ENCODE data around the gene GYG2.

- no peak for TF ChIP-seq POLR2A (IDR thresholded peaks at IDR 0.05; ENCODE audit: low read depth)
- TF ChIP-seq, protein P1, sequence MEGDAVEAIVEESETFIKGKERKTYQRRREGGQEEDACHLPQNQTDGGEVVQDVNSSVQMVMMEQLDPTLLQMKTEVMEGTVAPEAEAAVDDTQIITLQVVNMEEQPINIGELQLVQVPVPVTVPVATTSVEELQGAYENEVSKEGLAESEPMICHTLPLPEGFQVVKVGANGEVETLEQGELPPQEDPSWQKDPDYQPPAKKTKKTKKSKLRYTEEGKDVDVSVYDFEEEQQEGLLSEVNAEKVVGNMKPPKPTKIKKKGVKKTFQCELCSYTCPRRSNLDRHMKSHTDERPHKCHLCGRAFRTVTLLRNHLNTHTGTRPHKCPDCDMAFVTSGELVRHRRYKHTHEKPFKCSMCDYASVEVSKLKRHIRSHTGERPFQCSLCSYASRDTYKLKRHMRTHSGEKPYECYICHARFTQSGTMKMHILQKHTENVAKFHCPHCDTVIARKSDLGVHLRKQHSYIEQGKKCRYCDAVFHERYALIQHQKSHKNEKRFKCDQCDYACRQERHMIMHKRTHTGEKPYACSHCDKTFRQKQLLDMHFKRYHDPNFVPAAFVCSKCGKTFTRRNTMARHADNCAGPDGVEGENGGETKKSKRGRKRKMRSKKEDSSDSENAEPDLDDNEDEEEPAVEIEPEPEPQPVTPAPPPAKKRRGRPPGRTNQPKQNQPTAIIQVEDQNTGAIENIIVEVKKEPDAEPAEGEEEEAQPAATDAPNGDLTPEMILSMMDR (IDR thresholded peaks at IDR 0.05), result no peak
- TF ChIP-seq EP300 (IDR thresholded peaks at IDR 0.05), result no peak
- no peak for TF ChIP-seq POLR2AphosphoS5 (IDR thresholded peaks at IDR 0.05)
These were observed 92.5 kb downstream of the GYG2 start for GRCh38 chrX:2921193-2921592.

All from esophagus muscularis mucosa (tissue), 4 donors.